HT-29 (cell line): ENCODE measurements around the gene MLLT11. TPM values are rescaled to one million over a fixed set of nuclear protein-coding genes. Genes with fewer than 3 reads are reported as not detected.
"Not testable (repeated sequence)": the region's sequence is repeated elsewhere in the genome, so short reads cannot be mapped to it uniquely, and the experiment has no call there.

ENCODE experiments used
- DNase-seq: peaks from one replicate; pipeline ENCODE4 v3.0.0-alpha.2; 2015; ENCODE audit warnings: low spot score
- total RNA-seq: library from RNA; depleted of rRNA; stranded (reverse); fragments of >200 nt; shearing (Covaris generic); gene quantifications from 2 replicates; pipeline ENCODE4 v1.2.3, GENCODE V29; 2014

The MLLT11 gene
- total RNA-seq, 1 experiment from 2014 or later = 1.5 TPM

GRCh38 chr1:151056149-151056548, 4.0 kb upstream of the MLLT11 start:
- no peak for DNase-seq

- peak; percentile 94 for DNase-seq
These were observed 1.5 kb upstream of the MLLT11 start for GRCh38 chr1:151058692-151059091.

GRCh38 chr1:151059109-151060006, 839 bp upstream of the MLLT11 start, which contains the start of gene CDC42SE1:
Gene CDC42SE1, minus strand, starts transcription at chr1:151059622. Its CDS starts 3,892 bp downstream, at chr1:151055730.
- peak; percentile 83 for DNase-seq

DNA sequence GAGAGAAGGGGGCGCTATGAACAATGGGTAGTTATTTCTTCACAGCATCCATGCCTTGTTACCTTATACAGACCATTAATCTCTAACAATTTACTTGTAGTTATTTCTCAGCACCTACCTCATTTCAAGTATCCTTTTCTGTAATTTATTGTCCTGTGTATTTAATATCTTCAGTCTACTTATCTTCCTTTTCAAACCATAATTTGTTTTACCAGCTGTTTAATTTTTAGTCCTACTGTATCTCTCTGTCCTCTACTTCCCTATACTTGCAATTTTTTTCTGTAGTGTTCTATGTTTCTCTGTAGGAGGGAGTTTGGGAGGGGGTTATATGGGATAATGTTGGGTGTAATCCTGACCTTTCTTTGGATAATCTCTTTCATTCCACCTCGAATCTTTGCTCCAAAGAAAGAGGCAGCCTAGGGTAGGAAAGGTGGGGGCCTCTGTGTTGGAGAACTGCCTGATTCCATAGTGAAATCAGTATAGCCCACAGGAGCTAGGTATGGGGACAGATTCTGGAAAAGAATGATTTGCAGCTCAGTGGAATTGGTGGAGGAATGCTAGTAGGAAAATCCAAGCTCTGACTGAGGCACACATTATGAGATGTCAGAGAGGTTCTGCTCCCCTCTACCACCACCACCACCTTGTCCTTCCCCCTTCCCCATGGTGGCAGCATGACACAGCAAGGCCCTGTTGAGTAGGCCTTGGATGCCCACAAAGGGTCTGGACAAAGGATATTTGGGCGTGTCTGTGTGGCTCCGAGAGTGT, 642 bp downstream of the MLLT11 start:
- DNase-seq = no peak

- DNase-seq = no peak
These were observed 1.5 kb downstream of the MLLT11 start for GRCh38 chr1:151061704-151062103.

DNA sequence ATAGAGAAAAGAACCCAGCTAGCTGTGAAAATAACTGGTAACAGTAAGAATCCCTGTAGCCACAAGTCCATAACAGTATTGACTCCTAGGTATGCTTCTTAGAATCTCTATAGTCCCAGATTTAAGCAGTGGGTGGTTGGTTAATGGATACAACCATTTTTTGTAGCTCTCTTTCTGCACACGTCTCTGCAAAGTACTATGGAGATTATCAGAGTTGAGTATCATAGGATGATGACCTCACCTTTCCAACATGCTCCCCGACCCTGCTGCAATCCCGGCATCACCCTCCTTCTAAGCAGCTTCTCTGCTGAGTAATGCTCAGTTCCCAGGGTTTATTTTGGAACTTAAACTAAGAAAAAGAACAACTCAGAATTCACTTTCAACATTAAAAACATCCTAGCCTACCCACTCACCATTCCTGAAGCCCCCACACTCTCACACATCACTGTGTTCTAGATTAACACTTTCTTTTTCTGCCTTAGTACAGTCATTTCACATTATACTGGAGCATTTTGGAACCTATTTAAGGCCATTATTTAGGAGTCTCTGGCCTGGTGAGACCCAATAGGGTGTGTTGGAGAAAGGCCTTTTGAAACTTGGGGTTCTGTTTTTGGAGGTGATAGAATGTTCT, 2.7 kb downstream of the MLLT11 start:
- no peak for DNase-seq

DNA sequence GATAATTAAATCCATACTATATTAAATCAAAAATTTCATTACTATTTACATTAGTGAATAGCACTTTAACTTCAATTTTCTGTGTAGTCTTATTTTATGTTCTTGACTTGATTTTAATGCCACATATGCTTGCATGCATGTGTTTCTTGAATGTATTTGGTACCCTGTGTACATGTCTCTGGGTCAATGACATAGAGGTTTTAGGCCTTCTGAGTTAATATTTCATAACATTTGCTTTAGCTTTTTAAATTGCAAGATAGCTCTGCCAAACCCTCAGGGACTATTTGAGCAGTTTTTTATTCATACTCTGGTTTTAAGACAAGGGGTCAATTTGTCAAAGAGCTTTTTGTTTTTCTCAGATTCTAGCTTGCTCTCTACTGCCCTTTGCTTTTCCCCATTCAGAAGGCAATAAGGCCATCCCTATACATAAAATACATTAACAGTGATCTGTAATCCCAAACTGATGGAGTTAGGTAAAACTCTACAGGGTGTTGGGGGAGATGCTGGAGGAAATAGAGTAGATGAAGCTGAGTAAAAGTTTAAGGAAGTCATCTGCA, 5.0 kb downstream of the MLLT11 start:
- no peak for DNase-seq

DNA sequence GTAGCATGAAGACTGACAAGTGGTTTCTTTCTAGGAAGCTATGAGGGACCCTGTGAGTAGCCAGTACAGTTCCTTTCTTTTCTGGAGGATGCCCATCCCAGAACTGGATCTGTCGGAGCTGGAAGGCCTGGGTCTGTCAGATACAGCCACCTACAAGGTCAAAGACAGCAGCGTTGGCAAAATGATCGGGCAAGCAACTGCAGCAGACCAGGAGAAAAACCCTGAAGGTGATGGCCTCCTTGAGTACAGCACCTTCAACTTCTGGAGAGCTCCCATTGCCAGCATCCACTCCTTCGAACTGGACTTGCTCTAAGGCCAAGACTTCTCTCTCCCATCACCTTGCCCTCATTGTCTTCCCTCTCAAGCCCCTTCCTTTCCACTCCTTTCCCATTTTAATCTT, 7.0 kb downstream of the MLLT11 start:
- no peak for DNase-seq

DNA sequence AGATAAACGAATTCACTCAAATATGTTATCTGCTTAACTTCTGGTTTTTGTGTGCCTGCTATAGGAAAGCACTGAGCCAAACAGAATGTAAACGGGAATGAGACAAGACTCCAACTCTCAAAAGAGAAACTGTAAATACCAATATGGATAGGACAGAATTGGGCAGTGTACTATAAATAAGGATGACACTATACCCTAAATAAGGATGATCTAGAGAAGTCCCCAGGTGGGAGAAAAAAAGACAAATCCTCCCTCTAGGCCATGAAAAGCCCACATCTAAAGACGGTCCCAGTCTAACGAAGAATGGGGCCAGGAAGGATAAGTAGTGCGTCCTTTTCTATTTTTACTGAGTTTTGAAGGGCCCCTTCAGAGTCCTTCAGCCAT, 8.9 kb downstream of the MLLT11 start:
- no peak for DNase-seq

GRCh38 chr1:151070474-151071276, 10.5 kb downstream of the MLLT11 start, which contains the start of gene GABPB2:
Gene GABPB2, plus strand, starts transcription at chr1:151070761. Its CDS starts 17,429 bp downstream, at chr1:151088190.
- DNase-seq = peak; percentile 91

GRCh38 chr1:151072224-151072623, 12.0 kb downstream of the MLLT11 start:
- no peak for DNase-seq

DNA sequence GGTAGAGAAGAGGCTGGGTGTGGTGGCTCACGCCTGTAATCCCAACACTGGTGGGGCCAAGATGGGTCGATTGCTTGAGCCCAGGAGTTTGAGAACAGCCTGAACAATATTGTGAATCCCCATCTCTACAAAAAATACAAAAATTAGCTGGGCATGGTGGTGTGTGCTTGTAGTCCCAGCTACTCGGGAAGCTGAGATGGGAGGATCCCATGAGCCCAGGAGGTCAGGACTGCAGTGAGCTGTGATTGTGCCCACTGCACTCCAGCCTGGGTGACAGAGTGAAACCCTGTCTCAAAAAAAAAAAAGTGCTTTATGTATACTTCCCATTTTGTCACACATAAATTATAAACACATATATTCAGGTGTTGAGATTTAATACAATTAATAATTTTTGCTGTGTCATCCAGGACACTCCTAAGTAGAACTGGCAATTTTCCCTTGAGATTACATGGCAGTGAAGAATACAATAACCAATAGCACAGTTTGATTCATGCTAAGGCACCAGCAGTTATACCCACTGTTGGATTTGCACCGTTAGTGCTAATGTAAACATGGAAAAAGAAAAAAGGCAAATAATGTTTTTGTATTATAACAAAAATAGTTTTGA, 25.9 kb downstream of the MLLT11 start:
- no peak for DNase-seq

DNA sequence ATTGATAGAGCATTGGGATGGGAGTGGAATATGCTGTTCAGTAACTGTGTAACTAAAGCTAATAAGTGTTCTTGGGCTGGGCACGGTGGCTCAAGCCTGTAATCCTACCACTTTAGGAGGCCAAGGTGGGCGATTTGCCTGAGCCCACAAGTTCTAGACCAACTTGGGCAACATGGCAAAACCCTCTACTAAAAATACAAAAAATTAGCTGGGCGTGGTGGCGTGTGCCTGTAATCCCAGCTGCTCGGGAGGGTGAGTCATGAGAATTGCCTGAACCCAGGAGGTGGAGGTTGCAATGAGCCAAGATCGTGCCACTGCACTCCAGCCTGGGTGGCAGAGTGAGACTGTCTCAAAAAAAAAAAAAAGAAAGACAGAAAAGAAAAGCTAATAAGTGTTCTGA, 37.2 kb downstream of the MLLT11 start:
- not testable (repeated sequence) for DNase-seq

GRCh38 chr1:151098126-151098525, 37.9 kb downstream of the MLLT11 start:
- no peak for DNase-seq

- DNase-seq = no peak
These were observed 44.4 kb downstream of the MLLT11 start for GRCh38 chr1:151104630-151105029.

DNA sequence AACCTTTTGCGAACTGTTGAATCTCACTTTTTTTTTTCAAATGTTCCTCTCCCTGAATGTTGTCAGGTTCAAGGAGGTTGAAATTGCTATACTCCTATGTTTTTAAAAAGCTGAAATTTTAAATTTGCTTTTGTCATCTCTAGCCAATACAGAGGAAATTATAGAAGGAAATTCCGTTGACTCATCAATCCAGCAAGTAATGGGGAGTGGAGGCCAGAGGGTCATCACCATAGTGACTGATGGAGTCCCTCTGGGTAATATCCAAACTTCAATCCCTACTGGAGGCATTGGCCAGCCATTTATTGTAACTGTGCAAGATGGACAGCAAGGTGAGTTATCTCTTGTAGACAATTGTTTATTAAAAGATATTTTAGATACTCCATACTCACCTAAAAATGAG, 46.7 kb downstream of the MLLT11 start:
- no peak for DNase-seq

DNA sequence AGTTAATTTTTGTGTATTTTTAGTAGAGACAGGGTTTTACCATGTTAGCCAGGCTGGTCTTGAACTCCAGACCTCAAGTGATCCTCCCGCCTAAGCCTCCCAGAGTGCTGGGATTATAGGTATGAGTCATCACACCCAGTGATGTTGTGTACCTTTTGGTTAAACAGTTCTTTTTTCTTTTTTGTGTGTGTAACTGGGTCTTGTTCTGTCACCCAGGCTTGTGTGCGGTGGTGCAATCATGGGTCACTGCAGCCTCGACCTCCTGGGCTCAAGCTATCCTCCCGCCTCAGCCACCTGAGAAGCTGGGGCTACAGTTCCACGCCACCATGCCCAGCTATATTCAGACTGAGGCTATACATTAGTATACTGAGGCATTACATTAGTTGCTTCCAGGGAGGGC, 48.1 kb downstream of the MLLT11 start:
- no peak for DNase-seq

DNA sequence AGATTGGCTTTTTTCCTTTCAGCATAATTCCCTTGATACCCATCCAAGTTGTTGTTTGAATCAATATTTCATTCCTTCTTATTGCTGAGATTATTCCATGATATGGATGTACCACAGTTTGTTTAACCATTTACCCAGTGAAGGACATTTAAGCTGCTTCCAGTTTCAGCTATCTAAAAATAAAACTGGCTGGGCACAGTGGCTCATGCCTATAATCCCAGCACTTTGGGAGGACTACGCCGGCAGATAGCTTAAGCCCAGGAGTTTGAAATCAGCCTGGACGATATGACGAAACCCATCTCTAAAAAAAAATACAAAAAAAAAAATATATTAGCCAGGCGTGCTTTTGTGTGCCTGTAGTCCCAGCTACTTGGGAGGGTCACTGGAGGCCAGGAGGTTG, 53.7 kb downstream of the MLLT11 start:
- DNase-seq = no peak
